Measurements from ENCODE around the gene A3GALT2.

- TF ChIP-seq POLR2AphosphoS5 (IDR thresholded peaks at IDR 0.05; ENCODE audit: low read depth, low read length) (no peak), SIN3A (IDR thresholded peaks at IDR 0.05; ENCODE audit: borderline replicate concordance, insufficient read depth, low read depth, low read length) (no peak), REST (IDR thresholded peaks at IDR 0.05; ENCODE audit: insufficient read depth in 1 of 2, low read depth in 2 of 2, low read length in 1 of 2) (no peak), TCF7L2 (IDR thresholded peaks at IDR 0.05; ENCODE audit: low read depth, low read length) (no peak)
- TF ChIP-seq, protein P1, sequence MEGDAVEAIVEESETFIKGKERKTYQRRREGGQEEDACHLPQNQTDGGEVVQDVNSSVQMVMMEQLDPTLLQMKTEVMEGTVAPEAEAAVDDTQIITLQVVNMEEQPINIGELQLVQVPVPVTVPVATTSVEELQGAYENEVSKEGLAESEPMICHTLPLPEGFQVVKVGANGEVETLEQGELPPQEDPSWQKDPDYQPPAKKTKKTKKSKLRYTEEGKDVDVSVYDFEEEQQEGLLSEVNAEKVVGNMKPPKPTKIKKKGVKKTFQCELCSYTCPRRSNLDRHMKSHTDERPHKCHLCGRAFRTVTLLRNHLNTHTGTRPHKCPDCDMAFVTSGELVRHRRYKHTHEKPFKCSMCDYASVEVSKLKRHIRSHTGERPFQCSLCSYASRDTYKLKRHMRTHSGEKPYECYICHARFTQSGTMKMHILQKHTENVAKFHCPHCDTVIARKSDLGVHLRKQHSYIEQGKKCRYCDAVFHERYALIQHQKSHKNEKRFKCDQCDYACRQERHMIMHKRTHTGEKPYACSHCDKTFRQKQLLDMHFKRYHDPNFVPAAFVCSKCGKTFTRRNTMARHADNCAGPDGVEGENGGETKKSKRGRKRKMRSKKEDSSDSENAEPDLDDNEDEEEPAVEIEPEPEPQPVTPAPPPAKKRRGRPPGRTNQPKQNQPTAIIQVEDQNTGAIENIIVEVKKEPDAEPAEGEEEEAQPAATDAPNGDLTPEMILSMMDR (IDR thresholded peaks at IDR 0.05): no peak
Observed at GRCh38 chr1:33282791-33283190, 38.1 kb downstream of the A3GALT2 start.
